Measurements from ENCODE around the gene CALB2. TPM values are rescaled to one million over a fixed set of nuclear protein-coding genes. Genes with fewer than 3 reads are reported as not detected.
A peak's percentile ranks its signal among the peaks of the same experiment; 100 is the strongest.

CALB2 gene
- total and polyA plus RNA-seq, 2 experiments from 2014 or later = 2.4 to 4.2 TPM

GRCh38 chr16:71412270-71413160 lies 54.0 kb downstream of the CALB2 start:
- Histone ChIP-seq H3F3A (replicated peaks; ENCODE audit: low read depth) (no peaks in the 10 kb centered on the region), H3K79me2 (replicated peaks; ENCODE audit: insufficient read depth) (no peaks in the 10 kb centered on the region), H4K20me1 (replicated peaks; ENCODE audit: insufficient read depth) (no peaks in the 10 kb centered on the region), H3K4me3 (peak overlapping the region; percentile 75), H3K27ac (ENCODE audit: low read depth) (no peak overlapping the region), H3K36me3 (ENCODE audit: insufficient read depth) (no peaks in the 10 kb centered on the region), H2AFZ (peak overlapping the region; percentile 99), H3K27me3 (ENCODE audit: insufficient read depth) (no peaks in the 10 kb centered on the region), H3K4me1 (ENCODE audit: insufficient read depth) (0 out of 2 replicates have a peak, but pooled peaks cover 4% of the 10 kb centered on the region), H3K4me2 (peak overlapping the region; percentile 92), H3K9me2 (ENCODE audit: insufficient read depth) (no peaks in the 10 kb centered on the region)
- peaks cover 15% of the 10 kb centered on the region for H3K27me3 Mint-ChIP-seq (ENCODE audit: insufficient read depth, low read depth, poor library complexity)
- H3K36me3 Mint-ChIP-seq (ENCODE audit: low read depth) = no peaks in the 10 kb centered on the region
- ATAC-seq (peak; percentile 94), DNase-seq (ENCODE audit: low spot score) (peak; percentile 93)
- H3K27ac Mint-ChIP-seq = no peak overlapping the region
- H3K9me3 Mint-ChIP-seq = no peaks in the 10 kb centered on the region
- TF ChIP-seq CREB1 (CRISPR knock-in tag; IDR thresholded peaks at IDR 0.05; ENCODE audit: low read depth) (0 out of 2 replicates have a peak, but pooled peaks have one; percentile 28), NANOG (IDR thresholded peaks at IDR 0.05; ENCODE audit: borderline replicate concordance) (no peak), ZNF462 (CRISPR knock-in tag; IDR thresholded peaks at IDR 0.05) (no peak), STAT1 (IDR thresholded peaks at IDR 0.05; ENCODE audit: unreplicated experiment) (no peak)
- TF ChIP-seq, protein P1, sequence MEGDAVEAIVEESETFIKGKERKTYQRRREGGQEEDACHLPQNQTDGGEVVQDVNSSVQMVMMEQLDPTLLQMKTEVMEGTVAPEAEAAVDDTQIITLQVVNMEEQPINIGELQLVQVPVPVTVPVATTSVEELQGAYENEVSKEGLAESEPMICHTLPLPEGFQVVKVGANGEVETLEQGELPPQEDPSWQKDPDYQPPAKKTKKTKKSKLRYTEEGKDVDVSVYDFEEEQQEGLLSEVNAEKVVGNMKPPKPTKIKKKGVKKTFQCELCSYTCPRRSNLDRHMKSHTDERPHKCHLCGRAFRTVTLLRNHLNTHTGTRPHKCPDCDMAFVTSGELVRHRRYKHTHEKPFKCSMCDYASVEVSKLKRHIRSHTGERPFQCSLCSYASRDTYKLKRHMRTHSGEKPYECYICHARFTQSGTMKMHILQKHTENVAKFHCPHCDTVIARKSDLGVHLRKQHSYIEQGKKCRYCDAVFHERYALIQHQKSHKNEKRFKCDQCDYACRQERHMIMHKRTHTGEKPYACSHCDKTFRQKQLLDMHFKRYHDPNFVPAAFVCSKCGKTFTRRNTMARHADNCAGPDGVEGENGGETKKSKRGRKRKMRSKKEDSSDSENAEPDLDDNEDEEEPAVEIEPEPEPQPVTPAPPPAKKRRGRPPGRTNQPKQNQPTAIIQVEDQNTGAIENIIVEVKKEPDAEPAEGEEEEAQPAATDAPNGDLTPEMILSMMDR (conservative IDR thresholded peaks at IDR 0.05; ENCODE audit: low read depth in 2 of 2) = peak; percentile 84 to 86
- TF ChIP-seq, protein P2, sequence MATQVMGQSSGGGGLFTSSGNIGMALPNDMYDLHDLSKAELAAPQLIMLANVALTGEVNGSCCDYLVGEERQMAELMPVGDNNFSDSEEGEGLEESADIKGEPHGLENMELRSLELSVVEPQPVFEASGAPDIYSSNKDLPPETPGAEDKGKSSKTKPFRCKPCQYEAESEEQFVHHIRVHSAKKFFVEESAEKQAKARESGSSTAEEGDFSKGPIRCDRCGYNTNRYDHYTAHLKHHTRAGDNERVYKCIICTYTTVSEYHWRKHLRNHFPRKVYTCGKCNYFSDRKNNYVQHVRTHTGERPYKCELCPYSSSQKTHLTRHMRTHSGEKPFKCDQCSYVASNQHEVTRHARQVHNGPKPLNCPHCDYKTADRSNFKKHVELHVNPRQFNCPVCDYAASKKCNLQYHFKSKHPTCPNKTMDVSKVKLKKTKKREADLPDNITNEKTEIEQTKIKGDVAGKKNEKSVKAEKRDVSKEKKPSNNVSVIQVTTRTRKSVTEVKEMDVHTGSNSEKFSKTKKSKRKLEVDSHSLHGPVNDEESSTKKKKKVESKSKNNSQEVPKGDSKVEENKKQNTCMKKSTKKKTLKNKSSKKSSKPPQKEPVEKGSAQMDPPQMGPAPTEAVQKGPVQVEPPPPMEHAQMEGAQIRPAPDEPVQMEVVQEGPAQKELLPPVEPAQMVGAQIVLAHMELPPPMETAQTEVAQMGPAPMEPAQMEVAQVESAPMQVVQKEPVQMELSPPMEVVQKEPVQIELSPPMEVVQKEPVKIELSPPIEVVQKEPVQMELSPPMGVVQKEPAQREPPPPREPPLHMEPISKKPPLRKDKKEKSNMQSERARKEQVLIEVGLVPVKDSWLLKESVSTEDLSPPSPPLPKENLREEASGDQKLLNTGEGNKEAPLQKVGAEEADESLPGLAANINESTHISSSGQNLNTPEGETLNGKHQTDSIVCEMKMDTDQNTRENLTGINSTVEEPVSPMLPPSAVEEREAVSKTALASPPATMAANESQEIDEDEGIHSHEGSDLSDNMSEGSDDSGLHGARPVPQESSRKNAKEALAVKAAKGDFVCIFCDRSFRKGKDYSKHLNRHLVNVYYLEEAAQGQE (IDR thresholded peaks at IDR 0.05; ENCODE audit: unreplicated experiment) = peak; percentile 48
- H3K4me3 Mint-ChIP-seq = peak overlapping the region; percentile 69
- H3K4me1 Mint-ChIP-seq = peaks cover 9% of the 10 kb centered on the region
